Measurements from ENCODE around the gene RNF114. TPM values are rescaled to one million over a fixed set of nuclear protein-coding genes. Genes with fewer than 3 reads are reported as not detected.
"Not testable (repeated sequence)": the region's sequence is repeated elsewhere in the genome, so short reads cannot be mapped to it uniquely, and the experiment has no call there.

RNF114 gene
- total RNA-seq, 1 donor from 2014 or later = 74.7 TPM

DNA sequence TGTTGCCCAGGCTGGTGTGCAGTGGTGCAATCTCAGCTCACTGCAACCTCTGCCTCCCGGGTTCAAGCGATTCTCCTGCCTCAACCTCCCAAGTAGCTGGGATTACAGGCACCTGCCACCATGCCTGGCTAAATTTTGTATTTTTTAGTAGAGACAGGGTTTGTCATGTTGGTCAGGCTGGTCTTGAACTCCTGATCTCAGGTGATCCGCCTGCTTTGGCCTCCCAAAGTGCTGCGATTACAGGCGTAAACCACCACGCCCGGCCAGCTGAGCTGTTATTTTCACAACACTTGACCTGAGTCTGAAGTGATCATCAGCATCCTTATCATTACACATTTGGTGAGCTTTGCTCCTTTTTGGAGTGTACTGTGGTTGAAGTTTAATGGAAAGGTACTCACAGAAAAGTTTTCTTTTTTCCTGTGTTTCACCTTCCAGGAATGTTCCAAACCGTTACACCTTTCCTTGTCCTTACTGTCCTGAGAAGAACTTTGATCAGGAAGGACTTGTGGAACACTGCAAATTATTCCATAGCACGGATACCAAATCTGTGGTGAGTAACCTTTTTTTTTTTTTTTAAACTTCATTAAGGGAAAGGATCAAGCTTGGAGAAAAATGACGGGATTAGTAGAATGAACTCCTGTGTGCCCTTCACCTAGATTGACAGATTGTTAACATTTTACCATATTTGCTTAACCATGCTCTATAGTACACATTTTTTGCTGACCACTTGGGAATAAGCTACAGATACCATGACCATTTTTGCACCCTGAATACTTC, 9.7 kb downstream of the RNF114 start:
- H3K36me3 ChIP-seq = peaks cover 94% of the 10 kb centered on the region
- H3K27me3 ChIP-seq = no peaks in the 10 kb centered on the region
- intact Hi-C loops (cut with DNase I) = no loop called here
- peaks cover 4% of the 10 kb centered on the region for H3K4me1 ChIP-seq
- DNase-seq = no peak
- H3K27ac ChIP-seq = no peak overlapping the region
- no peaks in the 10 kb centered on the region for H3K9me3 ChIP-seq
- TF ChIP-seq, protein P1, sequence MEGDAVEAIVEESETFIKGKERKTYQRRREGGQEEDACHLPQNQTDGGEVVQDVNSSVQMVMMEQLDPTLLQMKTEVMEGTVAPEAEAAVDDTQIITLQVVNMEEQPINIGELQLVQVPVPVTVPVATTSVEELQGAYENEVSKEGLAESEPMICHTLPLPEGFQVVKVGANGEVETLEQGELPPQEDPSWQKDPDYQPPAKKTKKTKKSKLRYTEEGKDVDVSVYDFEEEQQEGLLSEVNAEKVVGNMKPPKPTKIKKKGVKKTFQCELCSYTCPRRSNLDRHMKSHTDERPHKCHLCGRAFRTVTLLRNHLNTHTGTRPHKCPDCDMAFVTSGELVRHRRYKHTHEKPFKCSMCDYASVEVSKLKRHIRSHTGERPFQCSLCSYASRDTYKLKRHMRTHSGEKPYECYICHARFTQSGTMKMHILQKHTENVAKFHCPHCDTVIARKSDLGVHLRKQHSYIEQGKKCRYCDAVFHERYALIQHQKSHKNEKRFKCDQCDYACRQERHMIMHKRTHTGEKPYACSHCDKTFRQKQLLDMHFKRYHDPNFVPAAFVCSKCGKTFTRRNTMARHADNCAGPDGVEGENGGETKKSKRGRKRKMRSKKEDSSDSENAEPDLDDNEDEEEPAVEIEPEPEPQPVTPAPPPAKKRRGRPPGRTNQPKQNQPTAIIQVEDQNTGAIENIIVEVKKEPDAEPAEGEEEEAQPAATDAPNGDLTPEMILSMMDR (IDR thresholded peaks at IDR 0.05) = no peak
- ATAC-seq = no peak
- H3K4me3 ChIP-seq = no peak overlapping the region

DNA sequence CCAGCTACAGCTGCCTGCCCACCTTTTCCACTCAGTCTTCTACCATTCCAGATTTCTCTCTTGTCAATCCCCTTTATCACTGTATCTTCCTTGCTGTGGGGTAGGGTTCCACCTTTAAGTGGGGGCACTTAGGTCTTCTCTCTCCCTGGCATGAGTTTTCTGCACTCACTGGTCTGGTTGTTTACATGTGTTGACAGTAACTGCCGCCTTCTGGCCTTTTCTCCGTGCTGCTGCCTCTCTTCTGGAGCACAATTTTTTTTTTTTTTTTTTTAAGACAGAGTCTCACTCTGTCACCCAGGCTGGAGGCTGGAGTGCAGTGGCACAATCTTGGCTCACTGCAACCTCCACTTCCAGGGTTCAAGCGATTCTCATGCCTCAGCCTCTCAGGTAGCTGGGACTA, 12.0 kb downstream of the RNF114 start:
- DNase-seq (no peak), ATAC-seq (no peak)
- H3K4me1 ChIP-seq = no peaks in the 10 kb centered on the region
- H3K4me3 ChIP-seq = no peak overlapping the region
- H3K9me3 ChIP-seq = no peaks in the 10 kb centered on the region
- H3K27me3 ChIP-seq = no peaks in the 10 kb centered on the region
- intact Hi-C loops (cut with DNase I) = no loop called here
- H3K36me3 ChIP-seq = peaks cover 94% of the 10 kb centered on the region
- H3K27ac ChIP-seq = no peak overlapping the region
- TF ChIP-seq, protein P1 (IDR thresholded peaks at IDR 0.05) = no peak

DNA sequence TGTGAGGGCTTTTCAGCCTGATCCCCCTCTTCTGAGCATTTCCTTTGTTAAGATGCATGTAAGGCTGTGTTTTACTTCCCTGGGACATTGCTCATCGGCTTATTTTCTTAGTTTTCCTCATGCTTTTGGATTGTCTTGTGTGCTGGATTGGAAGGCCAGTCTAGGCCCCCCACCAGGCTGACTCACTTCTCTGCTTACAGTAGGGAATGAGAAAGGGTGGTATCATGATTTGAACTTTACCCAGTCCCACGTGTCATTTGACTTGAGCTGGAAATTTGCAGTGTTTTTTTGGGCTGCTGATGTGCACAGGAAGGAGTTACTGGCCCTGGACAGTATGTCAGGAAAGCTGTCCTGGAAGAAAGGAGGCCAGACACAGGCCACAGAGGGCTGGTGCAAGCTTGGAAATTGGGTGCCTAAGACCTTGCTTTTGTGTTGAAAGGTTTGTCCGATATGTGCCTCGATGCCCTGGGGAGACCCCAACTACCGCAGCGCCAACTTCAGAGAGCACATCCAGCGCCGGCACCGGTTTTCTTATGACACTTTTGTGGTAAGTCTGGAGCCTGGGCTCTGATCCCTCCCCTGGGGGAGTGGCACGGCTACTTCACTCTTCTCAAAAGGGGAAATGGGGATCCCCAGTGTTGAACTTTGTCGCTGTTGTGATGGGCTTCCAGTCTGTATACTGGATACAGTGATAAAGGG, 12.8 kb downstream of the RNF114 start:
- no peak overlapping the region for H3K4me3 ChIP-seq
- DNase-seq = no peak
- H3K9me3 ChIP-seq = no peaks in the 10 kb centered on the region
- intact Hi-C loops (cut with DNase I) = no loop called here
- no peaks in the 10 kb centered on the region for H3K27me3 ChIP-seq
- peaks cover 98% of the 10 kb centered on the region for H3K36me3 ChIP-seq
- H3K4me1 ChIP-seq = no peaks in the 10 kb centered on the region
- TF ChIP-seq, protein P1 (IDR thresholded peaks at IDR 0.05) = no peak
- H3K27ac ChIP-seq = no peak overlapping the region
- ATAC-seq = no peak

DNA sequence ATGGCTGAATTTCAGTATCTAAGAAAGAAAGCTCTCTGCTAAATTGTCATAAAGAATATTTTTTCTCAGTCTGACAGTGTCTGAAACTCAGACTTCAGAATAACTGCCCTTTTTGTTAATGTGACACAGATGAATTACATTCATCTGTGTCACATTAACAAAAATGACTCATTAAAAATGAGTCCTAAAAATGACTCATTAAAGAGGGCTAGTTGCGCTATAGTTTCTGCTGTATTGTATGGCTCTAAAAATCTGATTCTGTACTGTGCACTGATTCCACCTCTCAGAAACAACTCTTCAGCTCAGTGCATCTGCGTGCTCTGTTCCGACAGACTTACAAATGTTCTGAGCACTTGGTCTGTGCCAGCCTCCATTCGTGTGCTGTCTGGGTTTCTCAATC, 15.0 kb downstream of the RNF114 start:
- Histone ChIP-seq H3K27ac (no peak overlapping the region), H3K36me3 (peaks cover 98% of the 10 kb centered on the region), H3K4me1 (no peaks in the 10 kb centered on the region), H3K9me3 (no peaks in the 10 kb centered on the region), H3K4me3 (no peak overlapping the region), H3K27me3 (no peaks in the 10 kb centered on the region)
- DNase-seq = no peak
- intact Hi-C loops (cut with DNase I) = no loop called here
- no peak for ATAC-seq
- TF ChIP-seq, protein P1 (IDR thresholded peaks at IDR 0.05) = no peak

GRCh38 chr20:49955167-49955566, 19.0 kb downstream of the RNF114 start:
- no peak overlapping the region for H3K27ac ChIP-seq
- TF ChIP-seq, protein P1 (IDR thresholded peaks at IDR 0.05) = no peak
- no peak for ATAC-seq
- no peaks in the 10 kb centered on the region for H3K9me3 ChIP-seq
- H3K36me3 ChIP-seq = peaks cover 76% of the 10 kb centered on the region
- no peak for DNase-seq
- intact Hi-C loops (cut with DNase I) = no loop called here
- H3K27me3 ChIP-seq = no peaks in the 10 kb centered on the region
- no peak overlapping the region for H3K4me3 ChIP-seq
- H3K4me1 ChIP-seq = no peaks in the 10 kb centered on the region

DNA sequence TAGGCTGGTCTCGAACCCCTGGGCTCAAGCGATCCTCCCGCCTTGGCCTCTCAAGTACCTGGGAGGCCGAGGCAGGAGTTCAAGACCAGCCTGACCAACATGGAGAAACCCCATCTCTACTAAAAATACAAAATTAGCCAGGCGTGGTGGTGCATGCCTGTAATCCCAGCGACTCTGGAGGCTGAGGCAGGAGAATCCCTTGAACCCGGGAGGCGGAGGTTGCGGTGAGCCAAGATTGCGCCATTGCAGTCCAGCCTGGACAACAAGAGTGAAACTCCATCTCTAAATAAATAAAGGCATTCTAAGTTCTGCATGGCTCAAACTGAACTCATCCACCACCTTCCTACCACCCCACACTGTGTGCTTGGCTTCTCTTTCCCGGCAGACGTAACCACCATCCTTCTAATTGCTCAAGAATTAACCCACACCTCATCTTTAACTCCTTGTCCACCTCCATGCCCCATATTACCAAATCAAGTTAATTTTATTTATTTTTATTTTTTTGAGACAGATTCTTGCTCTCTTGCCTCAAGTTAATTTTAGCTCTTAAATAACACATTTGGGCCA, 19.7 kb downstream of the RNF114 start:
- H3K27me3 ChIP-seq; H3K4me3 ChIP-seq; H3K4me1 ChIP-seq; H3K27ac ChIP-seq; intact Hi-C loops (cut with DNase I); H3K9me3 ChIP-seq; ATAC-seq; DNase-seq: not testable (repeated sequence)
- peaks cover 69% of the 10 kb centered on the region for H3K36me3 ChIP-seq
